Measurements from ENCODE around the gene MFSD2A. TPM values are rescaled to one million over a fixed set of nuclear protein-coding genes. Genes with fewer than 3 reads are reported as not detected.
A peak's percentile ranks its signal among the peaks of the same experiment; 100 is the strongest.
"Not testable (repeated sequence)": the region's sequence is repeated elsewhere in the genome, so short reads cannot be mapped to it uniquely, and the experiment has no call there.

Gene MFSD2A
- total and polyA plus RNA-seq, 8 donors, result 0.75 to 16.1 (median 6.4) TPM; not detected in 1

DNA sequence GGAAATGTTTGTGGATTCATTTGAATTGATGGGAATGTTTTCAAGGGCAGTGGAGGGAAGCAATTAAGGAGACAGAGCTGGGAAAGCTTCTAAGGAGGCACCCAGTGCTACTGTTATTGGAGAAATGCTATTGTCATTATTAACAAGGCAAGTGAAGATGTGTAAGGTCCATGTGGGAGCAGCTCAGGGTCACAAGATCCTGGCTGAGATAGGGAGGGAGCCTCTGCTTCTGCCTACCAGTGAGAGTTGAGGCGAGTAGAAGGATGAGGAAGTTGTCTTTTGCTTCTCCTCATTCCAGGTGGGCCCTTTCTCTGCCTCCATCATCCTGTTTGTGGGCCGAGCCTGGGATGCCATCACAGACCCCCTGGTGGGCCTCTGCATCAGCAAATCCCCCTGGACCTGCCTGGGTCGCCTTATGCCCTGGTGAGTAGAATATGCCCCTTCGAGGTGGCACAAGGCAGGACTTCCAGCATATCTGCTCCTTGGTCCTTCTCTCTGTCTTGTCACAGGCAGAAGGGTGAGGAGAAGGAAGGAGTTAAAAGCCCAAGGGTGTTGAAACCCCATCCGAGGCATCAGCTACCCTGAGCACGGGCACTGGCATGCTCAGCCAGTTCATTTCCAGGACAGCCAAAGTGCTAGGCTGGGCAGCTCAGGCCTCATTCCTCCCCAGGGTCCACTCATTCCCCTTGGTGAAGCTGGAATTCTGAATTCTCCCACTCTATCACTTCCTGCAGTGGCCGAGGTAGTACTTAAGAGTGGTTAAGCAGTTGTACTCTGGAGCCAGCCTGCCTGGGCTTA is 3.7 kb downstream of the MFSD2A start:
- TF ChIP-seq, protein P1, sequence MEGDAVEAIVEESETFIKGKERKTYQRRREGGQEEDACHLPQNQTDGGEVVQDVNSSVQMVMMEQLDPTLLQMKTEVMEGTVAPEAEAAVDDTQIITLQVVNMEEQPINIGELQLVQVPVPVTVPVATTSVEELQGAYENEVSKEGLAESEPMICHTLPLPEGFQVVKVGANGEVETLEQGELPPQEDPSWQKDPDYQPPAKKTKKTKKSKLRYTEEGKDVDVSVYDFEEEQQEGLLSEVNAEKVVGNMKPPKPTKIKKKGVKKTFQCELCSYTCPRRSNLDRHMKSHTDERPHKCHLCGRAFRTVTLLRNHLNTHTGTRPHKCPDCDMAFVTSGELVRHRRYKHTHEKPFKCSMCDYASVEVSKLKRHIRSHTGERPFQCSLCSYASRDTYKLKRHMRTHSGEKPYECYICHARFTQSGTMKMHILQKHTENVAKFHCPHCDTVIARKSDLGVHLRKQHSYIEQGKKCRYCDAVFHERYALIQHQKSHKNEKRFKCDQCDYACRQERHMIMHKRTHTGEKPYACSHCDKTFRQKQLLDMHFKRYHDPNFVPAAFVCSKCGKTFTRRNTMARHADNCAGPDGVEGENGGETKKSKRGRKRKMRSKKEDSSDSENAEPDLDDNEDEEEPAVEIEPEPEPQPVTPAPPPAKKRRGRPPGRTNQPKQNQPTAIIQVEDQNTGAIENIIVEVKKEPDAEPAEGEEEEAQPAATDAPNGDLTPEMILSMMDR (IDR thresholded peaks at IDR 0.05), result no peak
- no peak for TF ChIP-seq POLR2AphosphoS5 (IDR thresholded peaks at IDR 0.05)
- TF ChIP-seq EP300 (IDR thresholded peaks at IDR 0.05), result no peak
- no peak for TF ChIP-seq POLR2A (IDR thresholded peaks at IDR 0.05)
- Histone ChIP-seq H3K4me3 (no peak overlapping the region), H3K4me1 (peaks cover 15 to 59% (median 39%) of the 10 kb centered on the region in 4 donors), H3K36me3 (no peaks in the 10 kb centered on the region), H3K27me3 (peaks cover 0 to 9% (median 0%) of the 10 kb centered on the region in 3 donors), H3K9me3 (no peaks in the 10 kb centered on the region), H3K27ac (no peak overlapping the region)
- no peak for DNase-seq
- intact Hi-C loops (cut with DNase I; ENCODE audit: low total_unique reads), result no loop called here
- WGBS, 5 donors, result 64 to 69% (median 65%) methylated on average over 7 of the region's 7 CpGs

DNA sequence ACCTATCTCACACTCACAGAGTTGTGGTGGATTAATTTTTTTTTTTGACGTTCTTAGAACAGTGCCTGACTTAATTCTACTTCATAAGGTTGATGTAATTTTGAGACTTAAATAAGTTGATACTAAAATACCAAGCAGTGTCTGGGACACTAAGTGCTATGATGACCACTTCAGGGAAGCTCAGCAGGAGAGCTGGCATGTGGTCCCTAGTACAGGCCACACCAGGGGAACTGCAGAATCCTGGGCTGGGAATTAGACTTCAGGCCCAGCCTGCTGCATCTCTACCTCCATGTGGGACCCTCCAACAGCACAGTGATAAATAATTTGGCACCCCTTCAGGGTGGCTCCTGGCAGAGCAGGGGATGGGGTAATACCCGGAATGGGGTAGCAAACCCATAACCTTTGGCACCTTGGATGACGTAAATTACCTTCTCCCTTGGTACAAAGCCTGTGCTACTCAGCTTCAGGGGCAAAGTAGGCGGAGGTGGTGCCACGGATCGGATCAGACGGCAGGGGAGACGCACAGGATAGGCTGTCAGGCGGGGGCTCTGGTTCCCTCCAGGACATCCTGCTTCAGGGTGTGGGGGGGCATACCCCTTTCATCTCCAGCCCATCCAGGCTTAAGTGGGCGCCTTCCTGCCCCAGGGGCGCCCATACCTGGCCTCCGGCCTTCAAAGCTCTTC is 4.8 kb downstream of the MFSD2A start:
- WGBS, 5 donors, result 47 to 78% (median 59%) methylated on average over 8 to 12 of the region's 12 CpGs
- Histone ChIP-seq H3K36me3 (no peaks in the 10 kb centered on the region), H3K27ac (peak overlapping the region; percentile 17 to 72 (median 60)), H3K4me1 (peaks cover 15 to 53% (median 30%) of the 10 kb centered on the region in 4 donors), H3K4me3 (no peak overlapping the region), H3K27me3 (peaks cover 0 to 9% (median 0%) of the 10 kb centered on the region in 3 donors), H3K9me3 (no peaks in the 10 kb centered on the region)
- intact Hi-C loops (cut with DNase I; ENCODE audit: low total_unique reads), result no loop called here
- DNase-seq, result no peak
- TF ChIP-seq EP300 (IDR thresholded peaks at IDR 0.05) (no peak), POLR2AphosphoS5 (IDR thresholded peaks at IDR 0.05) (no peak), POLR2A (IDR thresholded peaks at IDR 0.05) (no peak)
- TF ChIP-seq, protein P1 (IDR thresholded peaks at IDR 0.05), result no peak

DNA sequence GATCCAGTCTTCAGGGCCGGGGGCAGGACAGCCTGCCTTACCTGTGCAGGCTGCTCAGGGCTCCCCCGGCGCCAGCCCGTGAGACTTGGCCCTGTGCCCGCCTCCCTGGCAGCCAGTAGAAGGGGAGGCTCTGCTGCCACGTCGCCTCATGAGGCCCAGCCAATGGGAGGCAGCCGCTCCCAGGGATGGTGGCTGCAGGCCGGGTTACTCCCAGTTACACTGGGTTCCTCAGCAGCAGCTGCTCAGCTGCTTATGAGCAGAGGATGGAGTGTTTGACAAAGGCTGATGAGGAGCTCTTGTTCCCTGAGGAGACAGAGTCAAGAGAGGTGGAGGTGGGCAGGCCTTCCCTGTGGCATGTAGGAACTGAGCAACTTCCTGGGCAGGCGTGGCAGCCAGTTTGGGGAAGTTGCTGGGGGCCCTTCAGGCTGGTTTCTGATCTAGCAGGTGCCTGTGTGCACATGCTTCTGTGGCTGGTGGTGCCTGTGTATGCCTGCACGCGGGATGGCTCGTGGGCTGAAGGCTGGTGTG is 5.5 kb downstream of the MFSD2A start:
- intact Hi-C loops (cut with DNase I; ENCODE audit: low total_unique reads), result no loop called here

DNA sequence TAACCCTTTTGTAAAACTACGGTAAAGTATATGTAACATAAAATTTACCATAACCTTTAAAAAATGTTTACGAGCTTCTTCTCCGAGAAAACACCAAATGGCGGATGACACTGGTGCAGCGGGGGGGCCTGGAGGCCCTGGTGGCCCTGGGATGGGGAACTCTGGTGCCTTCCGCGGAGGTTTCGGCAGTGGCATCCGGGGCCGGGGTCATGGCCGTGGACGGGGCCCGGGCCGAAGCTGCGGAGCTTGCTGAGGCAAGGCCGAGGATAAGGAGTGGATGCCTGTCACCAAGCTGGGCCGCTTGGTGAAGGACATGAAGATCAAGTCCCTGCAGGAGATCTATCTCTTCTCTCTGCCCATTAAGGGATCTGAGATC is 7.5 kb downstream of the MFSD2A start:
- WGBS, 5 donors, result 95 to 98% (median 97%) methylated on average over 17 of the region's 17 CpGs
- no peak for DNase-seq
- Histone ChIP-seq H3K9me3 (no peaks in the 10 kb centered on the region), H3K36me3 (no peaks in the 10 kb centered on the region), H3K27ac (no peak overlapping the region), H3K27me3 (peaks cover 0 to 2% (median 0%) of the 10 kb centered on the region in 3 donors), H3K4me3 (no peak overlapping the region), H3K4me1 (peaks cover 0 to 32% (median 15%) of the 10 kb centered on the region in 4 donors)
- intact Hi-C loops (cut with DNase I; ENCODE audit: low total_unique reads), result no loop called here
- TF ChIP-seq POLR2AphosphoS5 (IDR thresholded peaks at IDR 0.05), result no peak
- TF ChIP-seq, protein P1 (IDR thresholded peaks at IDR 0.05), result no peak
- TF ChIP-seq POLR2A (IDR thresholded peaks at IDR 0.05), result no peak
- no peak for TF ChIP-seq EP300 (IDR thresholded peaks at IDR 0.05)

More for the DNA sequence above, 5.5 kb downstream of the MFSD2A start:
- no peaks in the 10 kb centered on the region for H3K36me3 ChIP-seq
- no peak overlapping the region for H3K4me3 ChIP-seq
- TF ChIP-seq, protein P1 (IDR thresholded peaks at IDR 0.05), result no peak
- TF ChIP-seq POLR2AphosphoS5 (IDR thresholded peaks at IDR 0.05) (peak in 1 of 3 donors; percentile 53), EP300 (IDR thresholded peaks at IDR 0.05) (no peak), POLR2A (IDR thresholded peaks at IDR 0.05) (no peak)
- WGBS, 5 donors, result 28 to 42% (median 37%) methylated on average over 5 to 13 of the region's 13 CpGs
- DNase-seq, result peak; percentile 67 to 84
- no peaks in the 10 kb centered on the region for H3K9me3 ChIP-seq
- H3K27me3 ChIP-seq, result peaks cover 0 to 9% (median 0%) of the 10 kb centered on the region in 3 donors
- peak overlapping the region; percentile 17 to 72 (median 60) for H3K27ac ChIP-seq
- peaks cover 10 to 50% (median 24%) of the 10 kb centered on the region in 4 donors for H3K4me1 ChIP-seq

DNA sequence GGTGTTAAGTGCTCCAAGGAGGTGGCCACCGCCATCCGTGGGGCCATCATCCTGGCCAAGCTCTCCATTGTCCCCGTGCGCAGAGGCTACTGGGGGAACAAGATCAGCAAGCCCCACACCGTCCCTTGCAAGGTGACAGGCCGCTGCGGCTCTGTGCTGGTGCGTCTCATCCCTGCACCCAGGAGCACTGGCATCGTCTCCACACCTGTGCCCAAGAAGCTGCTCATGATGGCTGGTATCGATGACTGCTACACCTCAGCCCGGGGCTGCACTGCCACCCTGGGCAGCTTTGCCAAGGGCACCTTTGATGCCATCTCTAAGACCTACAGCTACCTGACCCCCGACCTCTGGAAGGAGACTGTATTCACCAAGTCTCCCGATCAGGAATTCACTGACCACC is 8.0 kb downstream of the MFSD2A start:
- H3K4me3 ChIP-seq; H3K27ac ChIP-seq; intact Hi-C loops (cut with DNase I; ENCODE audit: low total_unique reads); DNase-seq; H3K27me3 ChIP-seq; H3K9me3 ChIP-seq; H3K36me3 ChIP-seq: not testable (repeated sequence)
- WGBS, 5 donors, result 84 to 98% (median 96%) methylated on average over 2 to 13 of the region's 13 CpGs
- H3K4me1 ChIP-seq, result peaks cover 0 to 28% (median 15%) of the 10 kb centered on the region in 4 donors

All from stomach (tissue), 9 donors.